CD4-positive, alpha-beta T cell (primary cell): ENCODE results near the gene ATP8A1. TPM values are rescaled to one million over a fixed set of nuclear protein-coding genes. Genes with fewer than 3 reads are reported as not detected.

Experiments used
- ATAC-seq: fragments of 200-7000 bp; cut with Tn5 transposase; one replicate; pipeline ENCODE4 v1.10.0; 2022; ENCODE audit warnings: mild to moderate bottlenecking; ENCODE audit not compliant: poor library complexity
- CTCF ChIA-PET: fragments of 350-600 bp; sonication (Branson Sonifier 250); formaldehyde crosslinking; loops from one replicate; lab custom pipeline; 2021; ENCODE audit warnings: antibody characterized with exemption, inconsistent platforms; lab: Charles Lee
- POLR2A ChIA-PET: fragments of 350-600 bp; sonication (Branson Sonifier 250); formaldehyde crosslinking; loops from one replicate; lab custom pipeline; 2021; ENCODE audit warnings: antibody characterized with exemption, inconsistent platforms; lab: Charles Lee
- DNase-seq, 14 experiments: peaks; one replicate each; pipeline ENCODE4 v3.0.0-alpha.2; 2013 to 2020; ENCODE audit warnings: mixed read lengths in 2 of 14
- H3K27ac ChIP-seq, 2 donors: one replicate each; pipeline versions ENCODE4 v1.5.1 to v1.7.0; 2013; ENCODE audit warnings: low read length in 2 of 2, low read depth in 1 of 2, mild to moderate bottlenecking in 1 of 2
- H3K27me3 ChIP-seq, 2 experiments: 1 replicate in 1 of 2; 2 replicates in 1 of 2; pipeline versions ENCODE4 v1.6.1 to v1.7.0; 2013; ENCODE audit warnings: low read length in 2 of 2, control low read depth in 1 of 2, mild to moderate bottlenecking in 1 of 2, moderate library complexity in 1 of 2; ENCODE audit not compliant: insufficient read depth in 2 of 2, control insufficient read depth in 1 of 2
- H3K36me3 ChIP-seq: one replicate; pipeline ENCODE4 v1.6.1; 2013; ENCODE audit warnings: low read length, control low read depth; ENCODE audit not compliant: insufficient read depth
- H3K4me1 ChIP-seq: one replicate; pipeline ENCODE4 v1.6.1; 2013; ENCODE audit warnings: low read length, control low read depth; ENCODE audit not compliant: insufficient read depth
- H3K4me3 ChIP-seq: one replicate; pipeline ENCODE4 v1.5.1; 2013; ENCODE audit warnings: mild to moderate bottlenecking, low read length, moderate library complexity
- H3K9me3 ChIP-seq, 2 experiments: 1 replicate in 1 of 2; 2 replicates in 1 of 2; pipeline versions ENCODE4 v1.6.1 to v1.7.0; 2013; ENCODE audit warnings: low read length in 2 of 2, mild to moderate bottlenecking in 2 of 2, control low read depth in 1 of 2, moderate library complexity in 1 of 2; ENCODE audit not compliant: control insufficient read depth in 1 of 2, insufficient read depth in 1 of 2
- H3K27ac Mint-ChIP-seq: one replicate; pipeline ENCODE4 v1.8.0; 2020; ENCODE audit warnings: mixed read lengths
- H3K27me3 Mint-ChIP-seq: one replicate; pipeline ENCODE4 v1.8.0; 2021; ENCODE audit warnings: mixed read lengths
- H3K36me3 Mint-ChIP-seq: one replicate; pipeline ENCODE4 v1.8.0; 2021; ENCODE audit warnings: low read depth, mixed read lengths
- H3K4me1 Mint-ChIP-seq: one replicate; pipeline ENCODE4 v1.8.0; 2021; ENCODE audit warnings: low read depth, mixed read lengths
- H3K4me3 Mint-ChIP-seq: one replicate; pipeline ENCODE4 v1.8.0; 2020; ENCODE audit warnings: mild to moderate bottlenecking, mixed read lengths
- H3K9me3 Mint-ChIP-seq: one replicate; pipeline ENCODE4 v1.8.0; 2020; ENCODE audit warnings: mixed read lengths
- CTCF ChIP-seq: fragments of 200-600 bp; IDR thresholded peaks from one replicate; pipeline ENCODE4 v1.8.0; 2022; ENCODE audit warnings: antibody characterized with exemption, mild to moderate bottlenecking
- intact Hi-C, 2 experiments: fragments of 100-400 bp; cut with DNase I in 1 of 2; cut with micrococcal nuclease in 1 of 2; formaldehyde crosslinking; loops; one replicate each; pipeline versions ENCODE4 v1.15.1 to v1.9.0; 2023 to 2025; cut with DNase I, micrococcal nuclease
- total RNA-seq, 174 experiments: library from RNA in 2 of 174; stranded (reverse) in 2 of 174; gene quantifications; one replicate each; pipeline ENCODE4 v1.2.3 and lab custom pipeline; 2021 to 2026

Gene ATP8A1
- total RNA-seq, 2 experiments from 2014 or later, result 44.9 to 45.5 TPM

DNA sequence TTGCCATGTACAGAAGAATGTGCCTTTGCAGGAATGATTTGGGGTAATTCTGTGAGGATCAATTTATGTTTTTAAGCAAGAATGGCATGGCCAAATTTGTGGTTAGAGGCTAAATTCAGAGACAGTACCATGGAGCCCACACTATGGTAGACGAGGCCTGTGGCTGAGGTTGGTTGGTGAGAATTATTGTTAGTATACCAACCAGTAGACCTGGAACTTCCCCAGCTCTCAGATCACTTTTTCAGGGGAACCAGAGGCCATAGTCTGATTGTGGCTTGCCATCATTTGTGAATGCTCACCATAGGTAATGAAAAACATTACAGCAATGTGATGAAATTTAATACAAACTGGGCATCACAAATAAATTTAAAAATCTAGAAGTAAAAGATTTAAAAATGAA, 203.3 kb downstream of the ATP8A1 start:
- H3K4me3 ChIP-seq, result no peak overlapping the region
- H3K36me3 Mint-ChIP-seq, result peaks cover 76% of the 10 kb centered on the region
- no peak overlapping the region for H3K4me3 Mint-ChIP-seq
- H3K27me3 Mint-ChIP-seq, result no peaks in the 10 kb centered on the region
- H3K27ac ChIP-seq, result no peak overlapping the region
- intact Hi-C loops, result no loop called here
- no peaks in the 10 kb centered on the region for H3K9me3 Mint-ChIP-seq
- no peaks in the 10 kb centered on the region for H3K4me1 ChIP-seq
- no peak for DNase-seq
- ChIA-PET CTCF (no interaction called here), POLR2A (no interaction called here)
- TF ChIP-seq CTCF, result no peak
- peaks cover 8% of the 10 kb centered on the region for H3K36me3 ChIP-seq
- ATAC-seq, result no peak
- no peaks in the 10 kb centered on the region for H3K4me1 Mint-ChIP-seq
- H3K27ac Mint-ChIP-seq, result no peak overlapping the region
- no peaks in the 10 kb centered on the region for H3K9me3 ChIP-seq
- no peaks in the 10 kb centered on the region for H3K27me3 ChIP-seq

DNA sequence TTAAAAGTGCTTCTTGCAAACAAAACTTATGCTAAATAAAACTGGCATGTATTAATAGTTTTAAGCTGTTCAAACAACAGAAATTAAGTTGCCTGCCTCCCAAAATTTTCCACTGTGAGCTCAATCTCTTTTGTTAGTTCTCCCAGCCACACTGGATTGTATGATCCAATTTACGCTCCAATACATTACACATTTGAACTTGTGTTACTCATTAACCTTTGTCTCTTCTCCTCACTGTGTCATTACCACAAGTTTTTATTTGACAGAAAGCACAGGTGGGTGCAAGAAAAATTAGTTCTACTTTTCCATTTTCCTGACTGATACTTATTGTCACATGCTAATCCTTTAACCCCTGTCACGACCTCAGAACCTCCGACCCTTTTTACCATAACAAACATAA, 204.1 kb downstream of the ATP8A1 start:
- peaks cover 76% of the 10 kb centered on the region for H3K36me3 Mint-ChIP-seq

GRCh38 chr4:42446823-42447222, 210.1 kb downstream of the ATP8A1 start:
- no peaks in the 10 kb centered on the region for H3K9me3 Mint-ChIP-seq
- ATAC-seq, result no peak

More for the DNA sequence above, 204.1 kb downstream of the ATP8A1 start:
- ATAC-seq, result no peak
- H3K9me3 Mint-ChIP-seq, result no peaks in the 10 kb centered on the region
- no peaks in the 10 kb centered on the region for H3K27me3 Mint-ChIP-seq
- no peaks in the 10 kb centered on the region for H3K9me3 ChIP-seq
- intact Hi-C loops, result no loop called here
- POLR2A ChIA-PET, result no interaction called here
- H3K4me1 Mint-ChIP-seq, result no peaks in the 10 kb centered on the region
- no peak for TF ChIP-seq CTCF
- no peaks in the 10 kb centered on the region for H3K27me3 ChIP-seq
- DNase-seq, result no peak
- no peak overlapping the region for H3K4me3 ChIP-seq
- H3K27ac ChIP-seq, result no peak overlapping the region
- H3K4me3 Mint-ChIP-seq, result no peak overlapping the region
- H3K36me3 ChIP-seq, result peaks cover 8% of the 10 kb centered on the region
- CTCF ChIA-PET, result interaction anchor here (1.0 kb wide), 1 partner anchor 17 kb away, joined by 3 read pairs; no protein-coding TSS in a partner anchor
- no peaks in the 10 kb centered on the region for H3K4me1 ChIP-seq
- H3K27ac Mint-ChIP-seq, result no peak overlapping the region

More at GRCh38 chr4:42446823-42447222, 210.1 kb downstream of the ATP8A1 start:
- Mint-ChIP-seq H3K36me3 (peaks cover 85% of the 10 kb centered on the region), H3K27ac (no peak overlapping the region), H3K27me3 (no peaks in the 10 kb centered on the region), H3K4me1 (no peaks in the 10 kb centered on the region), H3K4me3 (no peak overlapping the region)
- H3K4me1 ChIP-seq, result no peaks in the 10 kb centered on the region
- H3K4me3 ChIP-seq, result no peak overlapping the region
- no peak overlapping the region for H3K27ac ChIP-seq
- ChIA-PET POLR2A (no interaction called here), CTCF (no interaction called here)
- H3K36me3 ChIP-seq, result peaks cover 33% of the 10 kb centered on the region
- no peak for DNase-seq
- H3K27me3 ChIP-seq, result no peaks in the 10 kb centered on the region
- H3K9me3 ChIP-seq, result no peaks in the 10 kb centered on the region
- intact Hi-C loops, result no loop called here
- TF ChIP-seq CTCF, result no peak
